Astrocyte (in vitro differentiated cells and primary cell): ENCODE results near the gene MRGPRF. TPM values are rescaled to one million over a fixed set of nuclear protein-coding genes. Genes with fewer than 3 reads are reported as not detected.

ENCODE experiments used
- DNase-seq: peaks from one replicate; pipeline ENCODE4 v3.0.0-alpha.2; 2010; ENCODE audit warnings: low read depth
- FAIRE-seq: peaks from 2 replicates; lab custom pipeline; 2011; peaks lifted over from hg19 to GRCh38; lab: Jason Lieb, UNC
- H2AFZ ChIP-seq: 2 replicates; pipeline ENCODE4 v1.6.0; 2012; ENCODE audit warnings: low read depth, low read length, inconsistent platforms
- H3K27ac ChIP-seq: 2 replicates; pipeline ENCODE4 v1.5.1; 2011; ENCODE audit warnings: low read depth, low read length, inconsistent platforms
- H3K27me3 ChIP-seq: 2 replicates; pipeline ENCODE4 v1.6.0; 2011; ENCODE audit warnings: low read length, inconsistent platforms; ENCODE audit not compliant: insufficient read depth
- H3K36me3 ChIP-seq: 2 replicates; pipeline ENCODE4 v1.5.1; 2011; ENCODE audit warnings: low read length, inconsistent platforms; ENCODE audit not compliant: insufficient read depth
- H3K4me1 ChIP-seq: 2 replicates; pipeline ENCODE4 v1.5.1; 2011; ENCODE audit warnings: low read length, inconsistent platforms; ENCODE audit not compliant: insufficient read depth
- H3K4me2 ChIP-seq: 2 replicates; pipeline ENCODE4 v1.6.0; 2012; ENCODE audit warnings: low read length, inconsistent platforms
- H3K4me3 ChIP-seq: 2 replicates; pipeline ENCODE4 v1.5.1; 2011; ENCODE audit warnings: low read depth, mild to moderate bottlenecking, low read length, inconsistent platforms; ENCODE audit not compliant: insufficient read depth
- H3K79me2 ChIP-seq: 2 replicates; pipeline ENCODE4 v1.6.0; 2012; ENCODE audit warnings: mild to moderate bottlenecking, low read length, inconsistent platforms; ENCODE audit not compliant: insufficient read depth
- H3K9ac ChIP-seq: 2 replicates; pipeline ENCODE4 v1.6.0; 2012; ENCODE audit warnings: mild to moderate bottlenecking, low read length, inconsistent platforms
- H3K9me3 ChIP-seq: 2 replicates; pipeline ENCODE4 v1.5.1; 2012; ENCODE audit warnings: low read depth, mild to moderate bottlenecking, low read length, inconsistent platforms; ENCODE audit not compliant: insufficient read depth
- H4K20me1 ChIP-seq: 2 replicates; pipeline ENCODE4 v1.6.0; 2012; ENCODE audit warnings: low read length, inconsistent platforms; ENCODE audit not compliant: insufficient read depth
- H3K27ac Mint-ChIP-seq: one replicate; pipeline ENCODE4 v1.8.0; 2021; ENCODE audit warnings: mild to moderate bottlenecking, mixed read lengths; ENCODE audit not compliant: unreplicated experiment
- H3K27me3 Mint-ChIP-seq: one replicate; pipeline ENCODE4 v1.8.0; 2021; ENCODE audit warnings: low read depth, mixed read lengths; ENCODE audit not compliant: unreplicated experiment
- H3K36me3 Mint-ChIP-seq: one replicate; pipeline ENCODE4 v1.8.0; 2021; ENCODE audit warnings: low read depth, mixed read lengths; ENCODE audit not compliant: unreplicated experiment
- H3K4me1 Mint-ChIP-seq: one replicate; pipeline ENCODE4 v1.8.0; 2021; ENCODE audit warnings: low read depth, mixed read lengths; ENCODE audit not compliant: unreplicated experiment
- H3K4me3 Mint-ChIP-seq: one replicate; pipeline ENCODE4 v1.8.0; 2021; ENCODE audit warnings: mild to moderate bottlenecking, moderate library complexity, mixed read lengths; ENCODE audit not compliant: unreplicated experiment
- H3K9me3 Mint-ChIP-seq: one replicate; pipeline ENCODE4 v1.8.0; 2021; ENCODE audit warnings: mild to moderate bottlenecking, mixed read lengths; ENCODE audit not compliant: unreplicated experiment
- EZH2 ChIP-seq: IDR thresholded peaks from 2 replicates; pipeline ENCODE4 v1.6.1; 2012; ENCODE audit warnings: mild to moderate bottlenecking, low read length, inconsistent platforms; ENCODE audit not compliant: insufficient read depth
- total RNA-seq: library from RNA; stranded (reverse); gene quantifications from 2 replicates; pipeline ENCODE4 v1.2.1, GENCODE V29; 2021
- TF ChIP-seq, protein P1 (sequence below): IDR thresholded peaks from 2 replicates; pipeline ENCODE4 v1.5.1; 2011; ENCODE audit warnings: low read depth, mild to moderate bottlenecking, inconsistent platforms, low read length, moderate library complexity; ENCODE audit not compliant: insufficient read depth

Gene MRGPRF
- total RNA-seq, 1 donor from 2014 or later: 4.1 TPM

DNA sequence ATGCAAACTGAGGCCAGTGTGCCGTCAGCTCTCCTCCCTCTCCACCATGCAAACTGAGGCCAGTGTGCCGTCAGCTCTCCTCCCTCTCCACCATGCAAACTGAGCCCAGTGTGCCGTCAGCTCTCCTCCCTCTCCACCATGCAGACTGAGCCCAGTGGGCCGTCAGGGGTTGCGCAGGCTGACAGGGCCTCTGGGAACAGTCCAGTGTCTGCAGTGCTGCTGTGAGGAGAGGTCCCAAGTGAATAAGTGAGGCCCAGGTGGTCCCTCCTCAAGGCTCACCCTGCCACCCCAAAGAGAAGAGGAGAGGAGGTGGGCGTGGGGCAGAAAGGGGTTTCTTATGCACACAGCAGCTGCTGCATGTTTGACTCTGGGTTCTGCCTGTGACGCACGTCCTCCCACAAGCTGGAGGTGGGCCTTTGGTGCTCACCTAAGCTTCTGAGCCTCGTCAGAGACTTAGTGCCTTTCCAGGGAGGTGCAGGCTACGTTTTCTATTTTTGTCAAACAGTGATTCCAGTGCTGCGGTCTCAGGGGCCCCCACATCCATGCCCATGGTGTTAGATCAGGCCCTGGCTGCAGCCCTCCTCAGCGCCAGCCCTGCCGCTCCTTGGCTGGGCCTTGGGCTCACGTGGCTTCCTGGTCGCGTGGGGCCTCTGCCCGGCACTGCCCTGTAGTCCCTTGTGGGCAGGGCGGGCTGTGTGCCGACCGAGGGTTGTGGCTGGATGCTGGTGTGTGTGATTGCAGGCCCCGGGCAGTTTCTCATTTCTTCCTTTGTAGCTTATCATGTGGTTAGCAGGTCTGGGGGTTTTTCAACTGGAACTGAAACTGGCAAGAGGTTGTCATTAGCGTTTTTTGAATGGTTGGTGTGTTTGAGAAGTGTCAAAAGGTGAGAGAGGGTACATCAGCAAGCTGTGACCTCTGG is 42.8 kb upstream of the MRGPRF start:
- Histone ChIP-seq H3K9me3 (no peaks in the 10 kb centered on the region), H4K20me1 (peaks cover 70% of the 10 kb centered on the region), H3K4me2 (no peak overlapping the region), H3K4me1 (no peaks in the 10 kb centered on the region), H3K4me3 (no peak overlapping the region), H3K79me2 (peaks cover 42% of the 10 kb centered on the region), H3K9ac (no peak overlapping the region), H2AFZ (no peak overlapping the region), H3K27ac (no peak overlapping the region), H3K27me3 (no peaks in the 10 kb centered on the region), H3K36me3 (no peaks in the 10 kb centered on the region)
- Mint-ChIP-seq H3K27ac (no peak overlapping the region), H3K4me3 (no peak overlapping the region), H3K36me3 (peaks cover 2% of the 10 kb centered on the region), H3K4me1 (no peaks in the 10 kb centered on the region), H3K9me3 (no peaks in the 10 kb centered on the region), H3K27me3 (no peaks in the 10 kb centered on the region)
- no peak for FAIRE-seq
- no peak for DNase-seq
- TF ChIP-seq EZH2: no peak
- TF ChIP-seq, protein P1, sequence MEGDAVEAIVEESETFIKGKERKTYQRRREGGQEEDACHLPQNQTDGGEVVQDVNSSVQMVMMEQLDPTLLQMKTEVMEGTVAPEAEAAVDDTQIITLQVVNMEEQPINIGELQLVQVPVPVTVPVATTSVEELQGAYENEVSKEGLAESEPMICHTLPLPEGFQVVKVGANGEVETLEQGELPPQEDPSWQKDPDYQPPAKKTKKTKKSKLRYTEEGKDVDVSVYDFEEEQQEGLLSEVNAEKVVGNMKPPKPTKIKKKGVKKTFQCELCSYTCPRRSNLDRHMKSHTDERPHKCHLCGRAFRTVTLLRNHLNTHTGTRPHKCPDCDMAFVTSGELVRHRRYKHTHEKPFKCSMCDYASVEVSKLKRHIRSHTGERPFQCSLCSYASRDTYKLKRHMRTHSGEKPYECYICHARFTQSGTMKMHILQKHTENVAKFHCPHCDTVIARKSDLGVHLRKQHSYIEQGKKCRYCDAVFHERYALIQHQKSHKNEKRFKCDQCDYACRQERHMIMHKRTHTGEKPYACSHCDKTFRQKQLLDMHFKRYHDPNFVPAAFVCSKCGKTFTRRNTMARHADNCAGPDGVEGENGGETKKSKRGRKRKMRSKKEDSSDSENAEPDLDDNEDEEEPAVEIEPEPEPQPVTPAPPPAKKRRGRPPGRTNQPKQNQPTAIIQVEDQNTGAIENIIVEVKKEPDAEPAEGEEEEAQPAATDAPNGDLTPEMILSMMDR: no peak

DNA sequence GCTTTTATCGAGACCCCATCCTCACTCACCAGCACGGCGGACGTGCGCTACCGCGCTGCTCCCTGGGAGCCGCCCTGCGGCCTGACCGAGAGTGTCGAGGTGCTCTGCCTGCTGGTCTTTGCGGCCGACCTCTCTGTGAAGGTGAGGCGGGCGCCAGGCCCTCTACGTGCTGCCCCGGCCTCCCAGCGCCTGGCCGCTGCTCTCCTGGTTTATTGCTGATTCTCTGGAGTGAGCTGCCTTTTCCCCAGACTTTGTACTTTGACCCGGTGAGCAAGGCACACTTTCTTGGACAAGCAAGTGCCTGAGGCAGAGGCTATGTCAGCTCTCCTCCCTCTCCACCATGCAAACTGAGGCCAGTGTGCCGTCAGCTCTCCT is 42.2 kb upstream of the MRGPRF start:
- TF ChIP-seq, protein P1: no peak
- Histone ChIP-seq H2AFZ (no peak overlapping the region), H3K4me1 (no peaks in the 10 kb centered on the region), H4K20me1 (peaks cover 70% of the 10 kb centered on the region), H3K79me2 (peaks cover 47% of the 10 kb centered on the region), H3K4me2 (no peak overlapping the region), H3K27ac (no peak overlapping the region), H3K36me3 (no peaks in the 10 kb centered on the region), H3K4me3 (no peak overlapping the region), H3K9ac (no peak overlapping the region), H3K27me3 (no peaks in the 10 kb centered on the region), H3K9me3 (no peaks in the 10 kb centered on the region)
- H3K9me3 Mint-ChIP-seq: no peaks in the 10 kb centered on the region
- no peaks in the 10 kb centered on the region for H3K27me3 Mint-ChIP-seq
- FAIRE-seq (no peak), DNase-seq (no peak)
- H3K27ac Mint-ChIP-seq: no peak overlapping the region
- no peaks in the 10 kb centered on the region for H3K4me1 Mint-ChIP-seq
- H3K4me3 Mint-ChIP-seq: no peak overlapping the region
- peaks cover 2% of the 10 kb centered on the region for H3K36me3 Mint-ChIP-seq
